HG03103 (cell line): ENCODE data around the gene FAM193B.
"Not testable (repeated sequence)": the region's sequence is repeated elsewhere in the genome, so short reads cannot be mapped to it uniquely, and the experiment has no call there.

Experiments used
- ATAC-seq: cut with Tn5 transposase; IDR thresholded peaks from one replicate; pipeline ENCODE4 v1.9.1; 2021; ENCODE audit warnings: low read depth; ENCODE audit not compliant: unreplicated experiment

The FAM193B gene

DNA sequence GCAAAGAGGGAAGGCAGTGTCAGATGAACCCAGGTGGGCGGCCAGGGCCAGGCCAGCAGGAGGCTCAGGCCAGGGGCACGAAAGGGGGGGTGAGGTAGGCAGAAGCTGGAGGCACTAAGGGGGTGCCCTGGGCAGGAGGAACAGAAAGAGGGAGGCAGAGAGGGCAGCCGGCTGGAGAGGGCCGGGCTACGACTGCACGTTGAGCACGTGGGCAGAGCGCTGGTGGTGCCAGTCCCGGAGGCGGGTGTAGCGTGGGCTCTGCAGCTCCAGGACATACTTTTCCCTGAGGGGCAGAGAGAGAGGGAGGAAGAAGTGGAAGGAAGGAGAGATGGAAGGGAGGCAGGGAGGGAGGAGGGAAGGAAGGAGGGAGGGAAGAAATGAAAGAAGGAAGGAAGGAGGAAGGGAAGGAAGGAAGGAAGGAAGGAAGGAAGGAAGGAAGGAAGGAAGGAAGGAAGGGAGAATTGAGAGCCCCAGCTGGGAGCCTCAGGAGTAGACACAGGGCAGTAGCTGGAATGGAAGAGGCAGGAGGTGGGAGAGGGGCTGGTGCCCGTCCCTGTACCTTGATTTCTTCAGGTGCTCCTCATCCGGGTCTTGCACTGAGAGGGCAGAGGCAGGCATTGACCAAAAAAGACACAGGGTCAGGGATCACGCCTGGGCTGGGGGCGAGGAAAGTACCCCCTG is 63.9 kb downstream of the FAM193B start:
- ATAC-seq: no peak

DNA sequence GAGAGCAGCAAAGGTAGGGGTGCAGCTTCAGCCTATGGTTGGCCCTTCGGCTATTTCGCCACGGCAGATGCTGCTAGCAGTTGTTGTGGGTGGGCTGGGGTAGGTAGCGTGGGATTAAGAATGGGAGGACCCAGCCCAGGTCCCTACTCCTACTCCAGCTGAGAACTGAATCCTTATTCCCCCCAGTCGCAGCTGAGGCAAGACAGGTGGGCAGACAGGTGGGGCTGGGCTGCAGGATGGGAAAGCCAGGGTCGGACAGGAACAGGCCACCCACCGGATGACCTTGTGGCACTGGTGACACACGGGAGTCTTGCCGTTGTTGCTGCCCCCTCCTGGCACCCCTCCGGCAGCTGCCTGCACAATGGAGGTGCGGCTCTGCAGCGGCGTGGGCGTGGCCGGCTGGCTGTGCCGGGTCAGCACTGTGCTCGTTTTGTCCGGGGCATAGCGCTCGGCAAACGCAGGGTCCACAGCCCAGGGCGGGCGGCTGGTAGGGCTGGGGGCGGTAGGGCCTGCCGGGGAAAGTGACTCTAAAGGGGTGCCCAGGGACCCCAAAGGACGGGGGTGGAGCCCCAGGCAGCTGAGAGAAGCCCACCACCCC is 65.1 kb downstream of the FAM193B start:
- ATAC-seq: no peak

DNA sequence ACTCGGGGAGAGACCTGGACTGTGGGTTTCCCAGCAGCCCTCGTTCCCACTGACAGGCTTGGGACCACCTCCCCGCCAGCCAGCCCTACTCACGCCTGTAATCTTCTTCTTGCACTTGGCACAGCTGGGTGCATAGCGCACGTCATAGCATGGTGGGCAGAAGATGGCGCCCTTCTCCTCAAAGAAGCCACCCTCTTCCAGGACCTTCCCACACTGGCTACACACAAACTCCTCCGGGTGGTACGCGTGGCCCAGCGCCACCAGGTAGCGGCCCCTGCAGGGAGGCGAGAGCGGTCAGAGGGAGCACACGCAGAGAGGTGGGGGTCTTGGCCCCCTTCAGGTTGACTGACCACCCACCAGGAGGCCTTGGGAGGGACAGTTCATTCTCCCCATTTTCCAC is 66.4 kb downstream of the FAM193B start:
- no peak for ATAC-seq

DNA sequence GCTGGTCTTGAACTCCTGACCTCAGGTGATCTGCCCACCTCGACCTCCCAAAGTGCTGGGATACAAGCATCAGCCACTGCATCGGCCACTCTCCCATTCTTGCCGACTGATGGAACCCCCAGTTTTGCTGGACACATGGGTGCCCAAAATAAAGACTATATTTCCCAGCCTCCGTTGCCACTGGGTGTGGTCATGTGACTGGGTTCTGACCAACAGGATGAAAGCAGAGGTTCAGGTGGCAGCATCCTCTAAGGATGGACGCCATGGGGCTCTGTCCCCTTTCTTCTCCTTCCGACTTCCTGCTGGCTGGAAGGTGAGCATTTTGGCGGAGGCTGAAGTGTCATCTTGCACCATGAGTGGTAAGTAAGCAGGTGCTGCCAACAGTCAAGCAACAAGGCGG is 67.2 kb downstream of the FAM193B start:
- ATAC-seq: no peak

DNA sequence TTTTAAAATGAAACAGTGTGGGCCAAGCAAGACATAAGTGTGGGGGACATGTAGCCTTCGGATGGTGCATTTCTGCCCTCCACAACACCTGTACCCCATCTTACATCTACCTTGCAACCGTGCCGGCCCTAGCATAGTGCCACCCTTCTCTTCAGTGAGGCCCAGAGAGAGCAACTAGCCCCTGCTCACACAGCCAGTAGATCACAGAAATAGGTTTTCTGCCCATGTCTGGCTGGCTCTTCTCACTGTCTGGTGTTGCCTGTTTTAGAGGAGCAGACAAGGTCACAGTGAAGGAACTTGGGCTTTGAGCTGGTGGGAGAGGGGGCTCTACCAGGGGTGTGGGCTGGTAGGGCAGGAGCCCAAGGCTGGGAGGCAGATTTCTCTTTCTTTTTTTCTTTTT is 68.1 kb downstream of the FAM193B start:
- ATAC-seq: no peak

DNA sequence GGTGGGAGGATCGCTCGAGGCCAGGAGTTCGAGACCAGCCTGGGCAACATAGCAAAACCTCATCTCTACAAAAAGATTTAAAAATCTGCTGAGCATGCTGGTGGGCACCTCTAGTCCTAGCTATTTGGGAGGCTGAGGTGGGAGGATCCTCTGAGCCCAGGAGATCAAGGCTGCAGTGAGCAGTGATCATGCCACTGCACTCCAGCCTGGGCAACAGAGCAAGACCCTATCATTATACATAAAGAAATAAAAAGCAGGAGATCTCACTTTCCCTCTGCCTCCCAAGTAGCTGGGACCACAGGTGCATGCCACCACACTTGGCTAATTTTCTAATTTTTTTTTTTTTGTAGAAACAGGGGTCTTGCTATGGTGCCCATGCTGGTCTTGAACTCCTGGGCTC is 68.6 kb downstream of the FAM193B start:
- ATAC-seq: not testable (repeated sequence)

DNA sequence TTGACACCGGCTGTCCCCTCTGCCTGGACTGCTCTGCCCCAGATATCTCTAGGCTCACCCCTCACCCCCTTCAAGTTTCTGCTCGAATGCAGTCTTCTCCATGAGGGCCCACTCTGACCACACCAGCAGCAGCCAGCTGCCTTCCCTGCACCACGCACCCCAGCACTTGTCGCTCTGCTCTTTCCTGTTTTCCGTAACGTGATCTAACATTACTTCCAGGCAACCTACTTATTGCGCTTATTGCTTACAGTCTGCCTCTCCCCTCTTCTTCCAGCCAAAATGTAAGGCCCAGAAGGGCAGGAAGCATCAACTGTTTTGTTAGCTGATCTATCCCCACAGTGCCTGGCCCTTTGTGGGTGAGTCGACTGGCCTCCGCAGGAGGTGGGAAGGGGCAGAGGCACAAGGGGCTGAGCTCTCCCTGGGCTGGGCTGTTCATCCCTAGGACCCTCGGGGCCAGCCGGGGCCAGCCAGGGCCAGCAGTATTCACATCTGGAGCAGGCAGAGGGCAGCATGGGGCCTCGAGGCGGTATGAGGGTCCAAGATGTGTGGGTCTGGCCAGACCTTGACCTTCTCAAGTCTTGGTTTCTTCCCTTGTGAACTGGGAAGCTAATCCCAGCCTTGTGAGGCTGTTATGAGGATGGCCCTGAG is 69.3 kb downstream of the FAM193B start:
- no peak for ATAC-seq

DNA sequence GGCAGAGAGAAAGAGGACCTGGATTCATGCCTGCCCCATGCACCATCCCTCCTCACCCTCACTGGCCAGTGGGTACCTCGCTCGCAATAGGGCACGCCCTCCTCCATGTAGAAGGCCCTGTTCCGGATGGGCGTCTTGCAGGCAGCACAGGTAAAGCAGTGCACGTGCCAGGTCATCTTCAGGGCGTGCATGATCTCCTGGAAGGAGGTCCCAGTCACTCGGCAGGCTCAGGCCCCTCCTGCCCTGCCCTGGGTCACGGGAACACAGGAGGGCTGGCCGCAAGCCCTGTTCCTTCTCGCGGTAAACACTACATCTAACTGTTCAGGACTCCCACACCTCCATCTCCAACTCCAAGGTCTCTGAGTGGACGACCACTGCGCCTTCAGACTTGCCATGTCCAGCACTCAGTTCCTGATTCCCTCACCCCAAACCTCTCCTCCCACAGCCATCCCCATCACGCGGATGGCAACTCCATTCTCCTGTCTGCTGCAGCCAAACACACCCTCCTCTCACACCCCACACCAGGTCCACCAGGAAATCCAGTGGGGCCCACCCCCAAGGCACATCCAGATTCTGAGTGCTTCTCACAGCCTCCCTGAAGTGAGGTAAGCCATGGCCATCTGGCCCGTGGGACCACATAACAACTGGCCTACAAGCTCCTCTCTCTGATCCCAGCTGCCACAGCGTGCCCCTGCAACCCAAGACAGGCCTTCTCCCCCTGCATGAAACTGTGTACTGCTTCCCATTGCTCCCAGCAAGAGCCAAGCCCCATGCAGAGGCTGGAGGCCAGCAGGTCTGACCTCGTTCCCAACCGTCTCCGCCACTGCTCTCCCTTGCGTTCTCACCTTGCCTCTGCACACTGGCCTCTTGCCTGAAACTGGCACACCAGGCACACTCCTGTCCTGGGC is 70.1 kb downstream of the FAM193B start:
- ATAC-seq: no peak

DNA sequence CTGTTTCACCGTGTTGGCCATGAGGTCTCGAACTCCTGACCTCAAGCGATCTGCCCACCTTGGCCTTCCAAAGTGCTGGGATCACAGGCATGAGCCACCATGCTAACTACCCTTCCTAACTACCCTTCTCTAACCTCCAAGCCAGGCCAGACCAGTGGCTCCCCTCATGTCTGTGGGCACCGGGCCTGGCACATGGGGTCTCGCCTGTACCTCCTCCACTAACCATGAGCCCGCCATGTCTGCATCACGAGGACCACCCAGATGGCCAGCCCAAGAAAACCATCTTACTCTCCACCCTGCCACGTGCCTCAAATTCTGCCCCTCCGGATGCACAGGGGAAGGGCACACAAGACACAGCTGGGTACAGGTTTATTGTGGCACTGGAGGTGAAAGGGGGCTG is 71.3 kb downstream of the FAM193B start:
- ATAC-seq: no peak

DNA sequence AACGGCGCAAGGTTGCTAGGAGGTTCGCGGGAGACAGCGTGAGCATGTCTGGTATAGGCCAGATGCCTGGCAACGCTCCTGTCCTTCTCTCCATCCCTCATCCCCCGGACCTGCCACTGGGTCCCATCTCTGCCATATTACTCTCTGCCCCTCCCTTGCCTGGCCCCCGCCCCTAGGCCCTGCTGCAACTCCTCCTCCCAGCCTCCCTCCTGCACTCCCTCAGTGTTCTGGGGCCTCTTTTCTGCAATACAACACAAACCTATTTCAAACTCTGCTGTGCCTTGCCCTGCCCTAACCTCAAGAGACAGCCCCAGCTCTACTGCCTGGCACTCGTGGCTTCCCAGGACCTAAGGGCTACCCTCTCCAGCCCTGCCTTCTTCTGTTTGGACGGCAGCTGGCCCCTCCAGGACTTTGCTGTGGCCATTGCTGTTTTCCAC is 72.0 kb downstream of the FAM193B start:
- ATAC-seq: no peak

DNA sequence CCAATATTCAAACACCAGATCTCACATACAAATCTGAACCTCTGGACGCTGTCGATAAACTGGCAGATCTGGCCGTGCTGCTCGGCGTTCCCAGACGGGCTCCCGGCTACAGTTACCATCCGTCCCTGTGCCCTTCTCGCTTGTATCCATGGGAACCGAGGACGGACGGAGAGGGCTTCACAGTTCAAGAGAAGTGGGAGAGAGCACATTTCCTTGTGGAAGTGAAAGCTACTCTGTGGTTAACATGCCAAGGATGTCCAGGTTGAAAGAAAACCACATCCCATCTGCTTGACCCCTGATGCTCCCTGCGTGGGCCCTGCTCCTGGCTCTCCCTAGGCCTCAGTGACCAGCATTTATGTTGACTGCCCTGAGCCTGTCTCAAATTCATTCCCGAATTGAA is 74.6 kb downstream of the FAM193B start:
- no peak for ATAC-seq

DNA sequence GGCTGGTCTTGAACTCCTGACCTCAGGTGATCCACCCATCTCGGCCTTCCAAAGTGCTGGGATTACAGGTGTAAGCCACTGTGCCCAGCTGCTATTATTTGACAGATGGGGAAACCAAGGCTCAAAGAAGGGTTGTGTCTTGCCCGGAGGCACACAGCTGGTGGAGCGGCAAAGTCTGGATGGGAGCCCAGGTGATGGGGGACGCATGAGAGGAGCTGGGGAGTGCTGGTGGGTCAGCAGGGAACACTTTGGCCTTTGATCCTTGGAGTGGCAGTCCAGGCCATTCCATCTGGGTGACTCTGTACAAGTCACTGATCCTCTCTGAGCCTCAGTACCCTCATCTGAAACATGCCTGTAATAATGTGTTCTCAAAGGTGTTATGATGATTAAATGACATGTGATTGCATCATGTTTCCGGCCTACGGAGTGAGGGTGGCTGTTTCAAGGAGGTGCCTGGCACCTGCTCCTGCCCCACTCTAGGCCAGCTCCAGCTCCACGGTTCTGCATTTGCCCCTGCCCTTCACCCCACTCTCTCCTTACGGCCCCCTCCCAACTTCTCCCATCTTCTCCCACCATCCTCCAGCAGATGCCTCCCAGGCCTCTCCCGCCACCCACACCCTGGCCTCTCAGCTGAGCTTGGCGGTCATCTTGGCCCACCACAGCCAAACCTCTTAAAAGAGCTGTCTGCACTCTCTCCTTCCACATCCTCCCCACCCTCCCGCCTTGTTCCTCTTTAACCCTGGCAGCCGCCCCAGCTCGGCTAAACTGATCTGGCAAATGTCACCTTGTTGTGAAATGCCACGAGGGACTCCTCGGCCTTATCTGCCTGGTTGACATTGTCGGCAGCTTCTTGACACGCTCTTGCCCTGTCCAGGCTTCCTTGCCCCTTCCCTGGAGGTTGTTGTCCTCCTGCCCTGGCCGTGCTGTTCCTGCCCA is 75.4 kb downstream of the FAM193B start:
- no peak for ATAC-seq

DNA sequence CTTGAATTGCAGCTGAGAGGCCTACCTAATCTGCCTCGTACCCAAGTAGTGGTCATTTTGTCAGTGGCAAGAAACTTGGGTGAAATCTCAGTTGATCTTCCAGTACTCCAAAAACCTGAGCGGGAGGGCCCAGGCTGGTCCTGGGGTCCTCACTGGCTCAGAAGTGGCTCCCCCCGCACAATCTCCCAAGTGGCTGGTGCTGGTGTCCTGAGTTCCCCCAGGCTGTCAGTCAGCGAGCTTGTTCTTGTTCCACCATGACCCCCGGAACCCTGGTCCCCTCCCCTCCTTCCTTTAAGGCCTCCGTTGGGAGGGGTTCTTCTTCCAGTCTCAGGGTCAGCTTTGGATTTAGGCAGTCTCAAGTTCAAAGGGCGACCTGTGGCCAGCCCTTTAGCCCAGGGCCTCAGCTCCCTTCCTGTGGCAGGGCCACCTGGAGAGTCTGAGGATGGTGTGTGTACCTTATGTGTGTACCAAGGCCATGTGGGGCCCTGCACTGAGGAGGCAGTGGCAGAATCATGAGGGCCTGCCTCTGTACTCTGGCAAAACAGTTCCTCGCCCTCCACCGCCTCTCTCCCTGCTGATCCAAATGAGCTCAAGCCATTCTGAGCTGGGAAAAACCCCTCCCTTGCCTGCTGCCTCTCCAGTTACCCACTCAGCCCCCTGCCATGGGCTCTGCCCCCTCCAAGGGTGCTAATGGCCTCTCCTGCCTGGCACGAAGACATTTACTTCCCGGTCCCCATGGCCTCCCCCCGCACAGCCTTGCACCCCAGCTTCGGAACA is 76.5 kb downstream of the FAM193B start:
- no peak for ATAC-seq

DNA sequence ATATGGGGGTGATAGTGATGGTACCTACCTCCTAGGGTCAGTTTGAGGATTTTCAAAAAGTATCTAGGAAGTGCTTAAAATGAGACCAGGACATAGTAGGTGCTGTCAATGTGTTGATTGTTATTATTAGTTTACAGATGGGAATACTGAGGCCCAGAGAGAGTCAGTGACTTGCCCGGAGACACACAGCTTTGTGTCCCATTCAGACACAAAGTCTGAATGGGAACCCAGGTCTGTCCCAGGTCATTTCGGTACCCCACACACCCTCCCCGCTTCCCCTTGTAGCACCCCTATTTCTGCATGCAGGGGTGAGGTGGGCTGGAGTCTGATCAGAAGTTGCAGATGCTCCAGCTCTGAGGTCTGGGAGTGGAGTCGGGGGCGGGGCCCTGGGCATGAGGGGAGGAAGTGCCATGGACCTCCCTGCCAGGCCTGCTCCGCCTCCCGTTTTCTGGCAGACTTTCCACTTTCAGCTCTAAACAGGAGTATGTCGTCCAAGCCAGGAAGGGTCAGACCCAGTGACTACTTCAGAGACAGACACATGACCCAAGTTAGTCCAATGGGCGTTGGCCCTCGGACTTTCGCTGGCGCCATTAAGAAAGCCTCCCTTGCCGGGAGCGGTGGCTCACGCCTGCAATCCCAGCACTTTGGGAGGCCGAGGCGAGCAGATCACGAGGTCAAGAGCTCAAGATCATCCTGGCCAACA is 77.7 kb downstream of the FAM193B start:
- ATAC-seq: no peak

DNA sequence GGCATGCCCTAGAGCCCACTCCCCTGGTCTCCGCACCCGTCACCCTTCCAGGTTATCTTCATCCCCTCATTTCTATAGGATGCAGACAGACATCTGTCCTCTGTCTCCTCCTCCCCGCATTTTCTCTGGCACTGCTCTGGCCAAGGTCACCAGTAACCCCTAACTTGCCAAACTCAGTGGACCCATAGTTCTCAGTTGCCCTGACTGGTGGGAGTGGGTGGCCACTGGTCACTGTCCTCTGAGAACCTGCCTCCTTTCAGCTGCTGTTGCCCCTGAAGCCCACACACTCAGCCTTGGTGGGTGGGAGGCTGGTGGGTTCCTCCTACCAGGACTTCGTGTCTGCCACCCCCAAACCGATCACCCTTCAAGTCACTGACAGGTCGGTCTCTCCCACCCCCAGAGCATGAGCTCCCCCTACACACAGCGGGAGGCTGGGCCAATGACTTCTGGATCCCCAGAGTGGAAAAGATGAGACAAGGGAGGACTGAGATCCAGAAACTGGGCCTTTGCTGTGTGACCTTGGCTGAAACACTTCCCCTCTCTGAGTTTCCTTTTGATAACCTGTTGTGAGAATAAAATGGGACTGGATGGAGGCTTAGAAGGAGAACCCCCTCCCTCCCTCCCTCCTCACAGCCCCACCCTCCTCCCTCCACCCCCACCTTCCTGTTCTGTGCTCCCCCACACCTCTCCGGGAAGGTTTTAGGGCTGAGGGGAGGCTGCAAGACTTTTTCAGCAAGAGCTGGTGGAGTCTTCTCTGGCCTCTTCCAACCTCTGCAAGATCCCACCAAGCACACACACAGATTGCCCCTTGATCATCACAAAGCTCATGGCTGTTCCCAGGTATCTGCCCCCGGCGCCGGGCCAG is 78.6 kb downstream of the FAM193B start:
- ATAC-seq: no peak

DNA sequence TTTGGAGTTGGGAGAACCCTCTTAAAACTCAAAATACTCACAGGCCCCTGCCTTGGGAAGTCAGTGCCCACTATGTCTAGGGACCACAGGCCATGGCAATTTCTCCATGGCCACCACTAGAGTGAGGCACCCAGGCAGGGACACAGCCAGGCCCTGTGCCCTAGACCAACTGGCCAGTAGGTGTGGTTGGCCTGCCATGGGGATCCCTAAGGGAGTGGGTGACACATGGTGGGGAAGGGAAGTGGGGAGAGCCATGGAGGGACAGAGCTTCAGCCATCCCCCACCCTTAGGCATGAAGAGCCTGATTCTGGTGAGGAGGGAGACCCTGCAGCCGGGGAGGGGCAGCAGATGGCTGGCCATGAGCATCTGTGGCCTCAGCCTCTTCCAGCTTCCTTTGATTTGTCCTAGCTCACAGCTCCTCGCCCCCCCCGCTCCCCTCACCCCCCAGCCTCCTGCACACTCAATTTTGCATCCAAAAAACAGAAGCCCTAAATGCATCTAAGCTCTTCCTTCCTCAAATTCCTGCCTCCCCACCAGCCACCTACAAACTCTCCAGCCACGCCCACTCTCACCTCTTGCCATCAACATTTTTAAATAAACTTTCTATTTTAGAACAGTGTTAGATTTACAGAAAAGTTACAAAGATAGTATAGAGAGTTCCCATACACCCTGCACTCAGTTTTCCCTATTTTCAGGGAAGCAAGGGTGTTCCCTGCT is 79.4 kb downstream of the FAM193B start:
- ATAC-seq: no peak

DNA sequence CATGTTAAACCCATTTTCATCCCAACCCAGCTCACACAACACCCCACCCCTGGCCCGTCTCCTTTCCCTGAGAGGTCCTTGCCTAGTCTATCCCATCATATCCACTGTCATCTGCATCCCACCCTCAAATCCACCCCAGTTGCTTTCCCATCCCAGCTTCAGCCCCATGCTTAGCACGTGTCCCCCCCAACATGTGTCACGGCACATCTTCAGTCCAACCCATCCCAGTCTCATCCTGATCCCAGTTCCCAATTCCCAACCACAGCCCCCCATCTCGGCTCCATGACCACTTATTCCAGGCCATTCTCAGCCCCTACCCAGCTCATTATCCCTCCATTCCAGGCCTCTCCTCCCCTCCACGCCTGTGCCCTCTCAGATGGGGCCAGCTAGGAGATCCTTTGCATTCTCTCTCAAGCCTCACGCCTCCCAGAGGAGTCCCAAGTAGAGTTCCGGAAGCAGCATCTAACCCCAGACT is 80.3 kb downstream of the FAM193B start:
- no peak for ATAC-seq
